ENCODE measurements around the gene PRF1. TPM values are rescaled to one million over a fixed set of nuclear protein-coding genes. Genes with fewer than 3 reads are reported as not detected.

The PRF1 gene
- total RNA-seq, 1 donor from 2014 or later = 2.1 TPM

DNA sequence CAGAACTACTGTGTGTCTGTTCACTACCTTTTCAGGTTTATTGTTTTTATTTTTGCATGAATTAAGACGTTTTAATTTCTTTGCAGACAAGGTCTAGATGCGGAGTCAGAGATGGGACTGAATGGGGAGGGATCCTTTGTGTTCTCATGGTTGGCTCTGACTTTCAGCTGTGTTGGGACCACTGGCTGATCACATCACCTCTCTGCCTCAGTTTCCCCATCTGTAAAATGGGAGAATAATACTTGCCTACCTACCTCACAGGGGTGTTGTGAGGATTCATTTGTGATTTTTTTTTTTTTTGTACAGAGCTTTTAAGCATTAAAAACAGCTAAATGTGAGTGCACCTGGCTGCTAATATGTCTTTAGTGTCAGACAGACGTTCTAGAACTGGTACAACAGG lies 34.4 kb downstream of the PRF1 start:
- H3K36me3 ChIP-seq (ENCODE audit: control insufficient read depth in 3 of 3, insufficient read depth in 3 of 3, low read length in 3 of 3) = peaks cover 0 to 3% (median 2%) of the 10 kb centered on the region in 3 donors
- no peak overlapping the region for H3K27ac ChIP-seq (ENCODE audit: low read depth, low read length)

DNA sequence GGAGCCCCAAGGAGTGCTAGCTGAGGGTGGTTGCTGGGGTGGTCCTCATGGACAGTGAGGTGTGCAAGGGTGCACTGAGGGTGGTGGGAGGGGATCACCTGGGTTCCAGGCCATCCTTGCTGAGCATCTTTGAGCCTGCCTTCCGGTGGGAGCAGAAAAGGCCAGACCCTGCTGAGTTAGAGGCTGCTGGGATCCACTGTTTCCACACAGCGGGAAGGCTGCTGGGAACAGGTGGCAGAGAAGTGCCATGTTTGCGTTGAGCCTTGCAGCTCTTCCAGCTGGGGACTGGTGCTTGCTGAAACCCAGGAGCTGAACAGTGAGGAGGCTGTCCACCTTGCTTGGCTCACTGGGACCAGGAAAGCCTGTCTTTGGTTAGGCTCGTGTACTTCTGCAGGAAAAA lies 34.9 kb downstream of the PRF1 start:
- H3K4me1 ChIP-seq (ENCODE audit: control insufficient read depth in 3 of 3, insufficient read depth in 3 of 3, low read length in 3 of 3) = no peaks in the 10 kb centered on the region
- H3K36me3 ChIP-seq (ENCODE audit: control insufficient read depth in 3 of 3, insufficient read depth in 3 of 3, low read length in 3 of 3) = peaks cover 0 to 3% (median 2%) of the 10 kb centered on the region in 3 donors
- no peak overlapping the region for H3K27ac ChIP-seq (ENCODE audit: low read depth, low read length)
- no peaks in the 10 kb centered on the region for H3K27me3 ChIP-seq (ENCODE audit: control insufficient read depth in 3 of 3, insufficient read depth in 3 of 3, low read length in 3 of 3)
- H3K4me3 ChIP-seq (ENCODE audit: low read length in 3 of 3) = no peak overlapping the region
- H3K9me3 ChIP-seq (ENCODE audit: control insufficient read depth in 3 of 3, low read length in 3 of 3) = no peaks in the 10 kb centered on the region
- no peak overlapping the region for H3K9ac ChIP-seq (ENCODE audit: low read depth in 1 of 3, low read length in 3 of 3)

More for the DNA sequence above, 34.4 kb downstream of the PRF1 start:
- H3K9me3 ChIP-seq (ENCODE audit: control insufficient read depth in 3 of 3, low read length in 3 of 3) = no peaks in the 10 kb centered on the region
- no peak overlapping the region for H3K9ac ChIP-seq (ENCODE audit: low read depth in 1 of 3, low read length in 3 of 3)
- no peak overlapping the region for H3K4me3 ChIP-seq (ENCODE audit: low read length in 3 of 3)
- H3K27me3 ChIP-seq (ENCODE audit: control insufficient read depth in 3 of 3, insufficient read depth in 3 of 3, low read length in 3 of 3) = no peaks in the 10 kb centered on the region
- no peaks in the 10 kb centered on the region for H3K4me1 ChIP-seq (ENCODE audit: control insufficient read depth in 3 of 3, insufficient read depth in 3 of 3, low read length in 3 of 3)

- H3K27me3 ChIP-seq (ENCODE audit: control insufficient read depth in 3 of 3, insufficient read depth in 3 of 3, low read length in 3 of 3) = no peaks in the 10 kb centered on the region
- no peaks in the 10 kb centered on the region for H3K9me3 ChIP-seq (ENCODE audit: control insufficient read depth in 3 of 3, low read length in 3 of 3)
- no peak overlapping the region for H3K27ac ChIP-seq (ENCODE audit: low read depth, low read length)
- H3K4me3 ChIP-seq (ENCODE audit: low read length in 3 of 3) = no peak overlapping the region
- no peaks in the 10 kb centered on the region for H3K4me1 ChIP-seq (ENCODE audit: control insufficient read depth in 3 of 3, insufficient read depth in 3 of 3, low read length in 3 of 3)
- peaks cover 0 to 3% (median 2%) of the 10 kb centered on the region in 3 donors for H3K36me3 ChIP-seq (ENCODE audit: control insufficient read depth in 3 of 3, insufficient read depth in 3 of 3, low read length in 3 of 3)
- no peak overlapping the region for H3K9ac ChIP-seq (ENCODE audit: low read depth in 1 of 3, low read length in 3 of 3)
Measured at GRCh38 chr10:70566515-70567290, 35.8 kb downstream of the PRF1 start.

DNA sequence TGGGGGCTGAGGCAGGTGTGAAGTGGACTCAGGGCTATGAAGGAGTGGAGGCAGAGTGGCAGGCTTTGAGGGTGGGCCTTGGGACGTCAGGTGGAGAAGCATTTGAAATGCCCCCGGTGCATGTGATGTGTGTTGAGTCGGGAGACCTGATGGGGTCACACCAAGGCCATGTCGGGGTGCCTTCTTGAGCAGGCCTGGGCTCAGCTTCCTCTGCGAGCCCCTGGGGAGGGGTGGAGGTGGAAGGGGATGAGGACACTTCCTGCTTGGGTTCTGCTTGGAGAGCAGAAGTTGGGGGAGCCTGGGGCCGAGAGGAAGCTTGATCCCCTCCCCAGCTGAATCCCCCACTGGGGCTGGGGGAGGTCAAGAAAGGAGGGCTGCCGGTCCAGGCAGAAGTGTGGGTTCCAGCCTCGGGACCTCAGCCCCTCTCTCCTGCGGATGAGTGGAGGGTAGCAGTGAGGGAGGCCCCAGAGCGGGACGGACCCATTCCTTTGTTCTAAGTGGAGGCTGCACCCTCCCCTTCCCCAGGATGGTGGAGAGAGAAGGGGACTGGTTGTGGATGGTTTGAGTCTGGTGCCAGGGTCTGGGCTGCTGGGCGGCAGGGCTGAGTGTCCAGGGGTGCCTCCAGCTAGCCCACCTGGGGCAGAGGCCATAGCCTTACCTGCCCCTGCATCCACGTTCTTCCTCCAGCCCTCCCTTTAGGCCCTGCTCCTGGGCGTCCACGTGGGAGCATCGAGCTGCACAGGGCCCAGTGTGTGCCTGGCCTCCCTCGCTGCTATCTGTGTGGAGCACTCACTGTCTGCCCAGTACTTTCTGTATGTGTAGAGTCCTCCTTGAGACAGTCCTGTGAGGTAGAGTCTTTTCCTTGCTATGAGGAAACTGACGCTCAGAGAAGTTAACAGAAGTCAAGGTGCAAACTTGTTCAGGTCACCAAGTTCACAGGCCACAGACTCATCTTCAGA lies 36.7 kb downstream of the PRF1 start:
- no peak overlapping the region for H3K27ac ChIP-seq (ENCODE audit: low read depth, low read length)
- H3K4me3 ChIP-seq (ENCODE audit: low read length in 3 of 3) = no peak overlapping the region
- peaks cover 4 to 7% (median 5%) of the 10 kb centered on the region in 3 donors for H3K4me1 ChIP-seq (ENCODE audit: control insufficient read depth in 3 of 3, insufficient read depth in 3 of 3, low read length in 3 of 3)
- no peak overlapping the region for H3K9ac ChIP-seq (ENCODE audit: low read depth in 1 of 3, low read length in 3 of 3)
- no peaks in the 10 kb centered on the region for H3K9me3 ChIP-seq (ENCODE audit: control insufficient read depth in 3 of 3, low read length in 3 of 3)
- H3K36me3 ChIP-seq (ENCODE audit: control insufficient read depth in 3 of 3, insufficient read depth in 3 of 3, low read length in 3 of 3) = peaks cover 0 to 3% (median 2%) of the 10 kb centered on the region in 3 donors
- no peaks in the 10 kb centered on the region for H3K27me3 ChIP-seq (ENCODE audit: control insufficient read depth in 3 of 3, insufficient read depth in 3 of 3, low read length in 3 of 3)

GRCh38 chr10:70564901-70565351 lies 37.6 kb downstream of the PRF1 start:
- H3K4me1 ChIP-seq (ENCODE audit: control insufficient read depth in 3 of 3, insufficient read depth in 3 of 3, low read length in 3 of 3) = peaks cover 6 to 14% (median 13%) of the 10 kb centered on the region in 3 donors
- H3K27me3 ChIP-seq (ENCODE audit: control insufficient read depth in 3 of 3, insufficient read depth in 3 of 3, low read length in 3 of 3) = no peaks in the 10 kb centered on the region
- H3K36me3 ChIP-seq (ENCODE audit: control insufficient read depth in 3 of 3, insufficient read depth in 3 of 3, low read length in 3 of 3) = peaks cover 0 to 3% (median 2%) of the 10 kb centered on the region in 3 donors
- no peaks in the 10 kb centered on the region for H3K9me3 ChIP-seq (ENCODE audit: control insufficient read depth in 3 of 3, low read length in 3 of 3)
- H3K27ac ChIP-seq (ENCODE audit: low read depth, low read length) = no peak overlapping the region
- H3K9ac ChIP-seq (ENCODE audit: low read depth in 1 of 3, low read length in 3 of 3) = no peak overlapping the region
- no peak overlapping the region for H3K4me3 ChIP-seq (ENCODE audit: low read length in 3 of 3)

GRCh38 chr10:70564113-70564725 lies 38.3 kb downstream of the PRF1 start:
- Histone ChIP-seq H3K4me3 (ENCODE audit: low read length in 3 of 3) (no peak overlapping the region), H3K36me3 (ENCODE audit: control insufficient read depth in 3 of 3, insufficient read depth in 3 of 3, low read length in 3 of 3) (peaks cover 0 to 3% (median 1%) of the 10 kb centered on the region in 3 donors), H3K27ac (ENCODE audit: low read depth, low read length) (no peak overlapping the region), H3K9me3 (ENCODE audit: control insufficient read depth in 3 of 3, low read length in 3 of 3) (no peaks in the 10 kb centered on the region), H3K9ac (ENCODE audit: low read depth in 1 of 3, low read length in 3 of 3) (no peak overlapping the region), H3K27me3 (ENCODE audit: control insufficient read depth in 3 of 3, insufficient read depth in 3 of 3, low read length in 3 of 3) (no peaks in the 10 kb centered on the region), H3K4me1 (ENCODE audit: control insufficient read depth in 3 of 3, insufficient read depth in 3 of 3, low read length in 3 of 3) (peaks cover 7 to 20% (median 19%) of the 10 kb centered on the region in 3 donors)

- Histone ChIP-seq H3K9me3 (ENCODE audit: control insufficient read depth in 3 of 3, low read length in 3 of 3) (no peaks in the 10 kb centered on the region), H3K4me3 (ENCODE audit: low read length in 3 of 3) (no peak overlapping the region), H3K36me3 (ENCODE audit: control insufficient read depth in 3 of 3, insufficient read depth in 3 of 3, low read length in 3 of 3) (peaks cover 0 to 3% (median 0%) of the 10 kb centered on the region in 3 donors), H3K4me1 (ENCODE audit: control insufficient read depth in 3 of 3, insufficient read depth in 3 of 3, low read length in 3 of 3) (peaks cover 13 to 25% (median 19%) of the 10 kb centered on the region in 3 donors), H3K27me3 (ENCODE audit: control insufficient read depth in 3 of 3, insufficient read depth in 3 of 3, low read length in 3 of 3) (no peaks in the 10 kb centered on the region), H3K27ac (ENCODE audit: low read depth, low read length) (no peak overlapping the region), H3K9ac (ENCODE audit: low read depth in 1 of 3, low read length in 3 of 3) (no peak overlapping the region)
Measured at GRCh38 chr10:70563230-70563629, 39.3 kb downstream of the PRF1 start.

GRCh38 chr10:70562036-70562755 lies 40.3 kb downstream of the PRF1 start:
- Histone ChIP-seq H3K27me3 (ENCODE audit: control insufficient read depth in 3 of 3, insufficient read depth in 3 of 3, low read length in 3 of 3) (no peaks in the 10 kb centered on the region), H3K36me3 (ENCODE audit: control insufficient read depth in 3 of 3, insufficient read depth in 3 of 3, low read length in 3 of 3) (peaks cover 0 to 3% (median 0%) of the 10 kb centered on the region in 3 donors), H3K27ac (ENCODE audit: low read depth, low read length) (no peak overlapping the region), H3K9me3 (ENCODE audit: control insufficient read depth in 3 of 3, low read length in 3 of 3) (no peaks in the 10 kb centered on the region), H3K4me1 (ENCODE audit: control insufficient read depth in 3 of 3, insufficient read depth in 3 of 3, low read length in 3 of 3) (peaks cover 13 to 25% (median 19%) of the 10 kb centered on the region in 3 donors), H3K9ac (ENCODE audit: low read depth in 1 of 3, low read length in 3 of 3) (no peak overlapping the region), H3K4me3 (ENCODE audit: low read length in 3 of 3) (no peak overlapping the region)

DNA sequence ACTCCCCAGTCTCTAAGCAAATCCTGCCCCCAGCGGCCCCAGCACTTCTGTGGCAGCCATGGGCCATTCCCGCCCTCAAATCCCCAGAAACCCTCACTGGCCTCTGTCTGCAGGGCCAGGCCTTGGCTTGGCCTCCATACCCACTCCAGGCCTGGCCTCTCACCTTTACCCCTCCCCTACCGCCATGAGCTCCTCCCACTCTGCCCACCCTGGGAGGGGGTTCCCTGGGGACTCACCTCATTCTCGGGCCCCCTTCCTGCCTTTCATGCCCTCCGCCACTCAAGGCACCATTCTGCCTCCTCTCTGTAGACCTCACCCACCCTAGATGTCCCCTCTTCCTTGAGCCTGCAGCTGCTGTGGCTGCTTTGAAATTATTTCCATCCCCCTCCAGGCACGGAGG lies 41.0 kb downstream of the PRF1 start:
- no peak overlapping the region for H3K4me3 ChIP-seq (ENCODE audit: low read length in 3 of 3)
- H3K27ac ChIP-seq (ENCODE audit: low read depth, low read length) = no peak overlapping the region
- no peak overlapping the region for H3K9ac ChIP-seq (ENCODE audit: low read depth in 1 of 3, low read length in 3 of 3)
- peaks cover 13 to 25% (median 19%) of the 10 kb centered on the region in 3 donors for H3K4me1 ChIP-seq (ENCODE audit: control insufficient read depth in 3 of 3, insufficient read depth in 3 of 3, low read length in 3 of 3)
- H3K27me3 ChIP-seq (ENCODE audit: control insufficient read depth in 3 of 3, insufficient read depth in 3 of 3, low read length in 3 of 3) = no peaks in the 10 kb centered on the region
- H3K9me3 ChIP-seq (ENCODE audit: control insufficient read depth in 3 of 3, low read length in 3 of 3) = no peaks in the 10 kb centered on the region
- peaks cover 0 to 3% (median 0%) of the 10 kb centered on the region in 3 donors for H3K36me3 ChIP-seq (ENCODE audit: control insufficient read depth in 3 of 3, insufficient read depth in 3 of 3, low read length in 3 of 3)

Data from skeletal muscle tissue (tissue), 4 donors.